Measurements from ENCODE around the gene JADE2. TPM values are rescaled to one million over a fixed set of nuclear protein-coding genes. Genes with fewer than 3 reads are reported as not detected.

Gene JADE2
- total RNA-seq, 4 donors from 2014 or later: 9.1 to 32.8 (median 14.9) TPM

DNA sequence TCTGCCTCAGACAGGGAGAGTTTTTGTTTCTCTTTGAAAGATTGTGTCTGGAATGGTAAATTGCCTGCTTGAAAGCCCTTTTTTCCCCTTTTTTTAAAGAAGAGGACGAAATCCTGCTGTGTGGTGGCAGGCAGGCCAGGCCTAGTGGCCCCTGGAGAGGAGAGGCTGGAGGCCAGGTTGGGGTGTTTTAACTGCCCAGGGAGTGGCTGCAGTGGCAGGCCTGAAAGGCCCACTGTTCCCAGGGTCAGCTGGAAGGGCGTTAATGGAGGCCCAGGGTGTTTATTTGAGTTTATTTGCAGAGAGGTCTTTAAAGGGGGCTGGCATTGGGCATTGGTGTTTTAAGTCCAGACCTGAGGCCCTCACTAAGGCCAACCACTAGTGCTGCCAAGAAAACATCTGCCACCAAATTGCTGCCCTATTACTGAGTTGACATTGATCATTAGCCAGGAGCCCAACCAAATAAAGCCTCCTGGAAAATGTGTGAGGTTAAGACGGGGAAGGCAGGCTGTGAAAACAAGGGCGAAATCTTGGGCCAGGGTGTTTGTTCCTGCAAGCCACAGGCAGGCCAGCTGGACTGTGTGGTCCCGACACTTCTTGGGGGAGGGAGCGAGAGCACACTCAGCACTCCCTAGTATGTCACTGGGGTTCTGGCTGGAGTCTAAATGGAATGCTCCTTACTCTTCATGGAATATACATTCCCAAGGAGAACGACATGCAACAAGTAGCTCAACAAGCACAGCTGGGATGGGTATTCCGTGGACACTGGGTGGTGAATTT lies 5.0 kb downstream of the JADE2 start:
- H3K4me3 ChIP-seq: no peak overlapping the region
- peak overlapping the region; percentile 30 to 78 (median 64) for H3K27ac ChIP-seq

DNA sequence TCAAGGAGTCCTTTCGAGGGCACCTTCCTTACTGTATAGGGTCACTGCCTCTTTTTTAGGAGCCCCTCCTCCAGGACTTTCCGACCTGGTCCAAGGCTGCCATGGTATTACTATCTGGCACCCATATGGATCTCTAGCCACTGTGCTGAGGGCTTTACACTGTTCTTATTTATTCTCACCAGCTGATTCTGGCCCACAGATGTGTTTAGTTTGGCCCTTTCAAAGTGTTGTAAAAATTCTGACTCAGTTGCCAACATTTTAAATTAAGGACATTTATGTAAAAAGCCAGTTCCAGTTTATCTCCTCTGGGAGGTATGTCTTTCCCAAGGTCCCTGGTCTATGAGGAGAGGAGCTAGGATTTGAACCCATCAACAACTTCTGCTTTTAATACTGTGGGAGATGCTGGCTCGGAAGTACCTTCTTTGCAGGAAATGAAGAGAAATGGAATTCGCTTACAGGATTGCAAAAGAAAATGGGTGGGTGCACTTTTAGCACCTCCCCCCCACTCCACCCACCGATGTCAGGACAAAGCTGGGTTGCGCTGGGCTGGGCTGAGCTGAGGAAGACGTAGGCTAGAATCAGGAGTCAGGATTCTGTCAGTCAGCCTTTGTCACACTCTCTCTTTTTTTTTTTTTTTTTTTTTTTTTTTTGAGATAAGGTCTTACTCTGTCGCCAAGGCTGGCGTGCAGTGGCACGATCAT lies 7.8 kb downstream of the JADE2 start:
- H3K4me1 ChIP-seq: peaks cover 40 to 94% (median 69%) of the 10 kb centered on the region in 3 donors
- no peak for DNase-seq
- H3K27me3 ChIP-seq: no peaks in the 10 kb centered on the region
- H3K4me3 ChIP-seq: no peak overlapping the region
- WGBS, 2 donors: 64 to 66% methylated on average over 9 to 10 of the region's 10 CpGs
- H3K36me3 ChIP-seq: peaks cover 0 to 30% (median 13%) of the 10 kb centered on the region in 3 donors
- no peaks in the 10 kb centered on the region for H3K9me3 ChIP-seq
- no peak for TF ChIP-seq POLR2A (IDR thresholded peaks at IDR 0.05)
- intact Hi-C loops (cut with DNase I): no loop called here
- H3K27ac ChIP-seq: peak overlapping the region in 2 of 4 donors; percentile 68 to 78

More for the DNA sequence above, 5.0 kb downstream of the JADE2 start:
- 62 to 84% methylated on average over 5 to 8 of the region's 8 CpGs for WGBS, 2 donors
- Histone ChIP-seq H3K4me1 (peaks cover 43 to 91% (median 65%) of the 10 kb centered on the region in 3 donors), H3K36me3 (peaks cover 0 to 3% (median 0%) of the 10 kb centered on the region in 3 donors), H3K27me3 (no peaks in the 10 kb centered on the region), H3K9me3 (no peaks in the 10 kb centered on the region)
- TF ChIP-seq POLR2A (IDR thresholded peaks at IDR 0.05): no peak
- no peak for TF ChIP-seq CTCF (IDR thresholded peaks at IDR 0.05)
- intact Hi-C loops (cut with DNase I): no loop called here
- no peak for DNase-seq

- WGBS, 2 donors: 67 to 80% methylated on average over 3 to 10 of the region's 10 CpGs
- TF ChIP-seq POLR2A (IDR thresholded peaks at IDR 0.05) (no peak), CTCF (IDR thresholded peaks at IDR 0.05) (no peak)
- H3K9me3 ChIP-seq: no peaks in the 10 kb centered on the region
- H3K4me3 ChIP-seq: no peak overlapping the region
- H3K36me3 ChIP-seq: peaks cover 0 to 40% (median 18%) of the 10 kb centered on the region in 3 donors
- intact Hi-C loops (cut with DNase I): no loop called here
- H3K4me1 ChIP-seq: peaks cover 31 to 85% (median 59%) of the 10 kb centered on the region in 3 donors
- DNase-seq: no peak
- H3K27me3 ChIP-seq: no peaks in the 10 kb centered on the region
- peak overlapping the region in 1 of 4 donors; percentile 33 for H3K27ac ChIP-seq
Observed at GRCh38 chr5:134534058-134534725, 8.7 kb downstream of the JADE2 start.

- no peaks in the 10 kb centered on the region for H3K27me3 ChIP-seq
- no peak for DNase-seq
- peak overlapping the region in 1 of 4 donors; percentile 33 for H3K27ac ChIP-seq
- no peaks in the 10 kb centered on the region for H3K9me3 ChIP-seq
- WGBS, 2 donors: 100% methylated on average over 1 of the region's 5 CpGs
- TF ChIP-seq CTCF (IDR thresholded peaks at IDR 0.05) (no peak), POLR2A (IDR thresholded peaks at IDR 0.05) (no peak)
- peaks cover 29 to 83% (median 54%) of the 10 kb centered on the region in 3 donors for H3K4me1 ChIP-seq
- intact Hi-C loops (cut with DNase I): no loop called here
- H3K4me3 ChIP-seq: no peak overlapping the region
- H3K36me3 ChIP-seq: peaks cover 0 to 45% (median 21%) of the 10 kb centered on the region in 3 donors
Observed at GRCh38 chr5:134534726-134535110, 9.2 kb downstream of the JADE2 start.

DNA sequence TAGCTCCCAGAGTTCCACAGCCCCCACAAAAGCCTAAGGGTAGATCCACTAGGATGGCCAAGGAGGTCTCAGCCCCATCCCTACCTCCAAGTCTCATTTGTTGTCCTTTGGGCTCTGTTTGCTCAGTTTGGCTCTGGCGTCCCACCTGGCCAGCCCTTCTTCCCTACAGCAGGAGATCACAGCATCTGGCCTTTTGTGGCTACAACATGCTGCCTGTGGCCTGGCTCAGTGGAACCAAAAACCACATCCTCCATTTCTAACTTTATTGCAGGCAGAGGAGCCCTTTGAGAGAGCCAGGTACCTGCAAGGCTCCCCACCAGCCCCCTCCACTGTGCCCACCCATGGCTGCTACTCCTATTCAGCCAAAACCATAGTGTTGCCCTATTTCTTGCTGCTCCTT lies 11.4 kb downstream of the JADE2 start:
- DNase-seq: no peak
- no peak for TF ChIP-seq POLR2A (IDR thresholded peaks at IDR 0.05)
- no peak for TF ChIP-seq CTCF (IDR thresholded peaks at IDR 0.05)
- Histone ChIP-seq H3K27ac (peak overlapping the region in 1 of 4 donors; percentile 10), H3K4me1 (peaks cover 27 to 83% (median 34%) of the 10 kb centered on the region in 3 donors), H3K36me3 (peaks cover 6 to 67% (median 36%) of the 10 kb centered on the region in 3 donors), H3K9me3 (no peaks in the 10 kb centered on the region), H3K4me3 (no peak overlapping the region), H3K27me3 (no peaks in the 10 kb centered on the region)
- intact Hi-C loops (cut with DNase I): no loop called here
- 57% methylated on average over 1 of the region's 1 CpG; no CpG with 5 or more reads in 1 of the 2 donors for WGBS, 2 donors
